ENCODE data around the gene GOLGA5.
A peak's percentile ranks its signal among the peaks of the same experiment; 100 is the strongest.
"Not testable (repeated sequence)": the region's sequence is repeated elsewhere in the genome, so short reads cannot be mapped to it uniquely, and the experiment has no call there.

Gene GOLGA5, protein sequence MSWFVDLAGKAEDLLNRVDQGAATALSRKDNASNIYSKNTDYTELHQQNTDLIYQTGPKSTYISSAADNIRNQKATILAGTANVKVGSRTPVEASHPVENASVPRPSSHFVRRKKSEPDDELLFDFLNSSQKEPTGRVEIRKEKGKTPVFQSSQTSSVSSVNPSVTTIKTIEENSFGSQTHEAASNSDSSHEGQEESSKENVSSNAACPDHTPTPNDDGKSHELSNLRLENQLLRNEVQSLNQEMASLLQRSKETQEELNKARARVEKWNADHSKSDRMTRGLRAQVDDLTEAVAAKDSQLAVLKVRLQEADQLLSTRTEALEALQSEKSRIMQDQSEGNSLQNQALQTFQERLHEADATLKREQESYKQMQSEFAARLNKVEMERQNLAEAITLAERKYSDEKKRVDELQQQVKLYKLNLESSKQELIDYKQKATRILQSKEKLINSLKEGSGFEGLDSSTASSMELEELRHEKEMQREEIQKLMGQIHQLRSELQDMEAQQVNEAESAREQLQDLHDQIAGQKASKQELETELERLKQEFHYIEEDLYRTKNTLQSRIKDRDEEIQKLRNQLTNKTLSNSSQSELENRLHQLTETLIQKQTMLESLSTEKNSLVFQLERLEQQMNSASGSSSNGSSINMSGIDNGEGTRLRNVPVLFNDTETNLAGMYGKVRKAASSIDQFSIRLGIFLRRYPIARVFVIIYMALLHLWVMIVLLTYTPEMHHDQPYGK

DNA sequence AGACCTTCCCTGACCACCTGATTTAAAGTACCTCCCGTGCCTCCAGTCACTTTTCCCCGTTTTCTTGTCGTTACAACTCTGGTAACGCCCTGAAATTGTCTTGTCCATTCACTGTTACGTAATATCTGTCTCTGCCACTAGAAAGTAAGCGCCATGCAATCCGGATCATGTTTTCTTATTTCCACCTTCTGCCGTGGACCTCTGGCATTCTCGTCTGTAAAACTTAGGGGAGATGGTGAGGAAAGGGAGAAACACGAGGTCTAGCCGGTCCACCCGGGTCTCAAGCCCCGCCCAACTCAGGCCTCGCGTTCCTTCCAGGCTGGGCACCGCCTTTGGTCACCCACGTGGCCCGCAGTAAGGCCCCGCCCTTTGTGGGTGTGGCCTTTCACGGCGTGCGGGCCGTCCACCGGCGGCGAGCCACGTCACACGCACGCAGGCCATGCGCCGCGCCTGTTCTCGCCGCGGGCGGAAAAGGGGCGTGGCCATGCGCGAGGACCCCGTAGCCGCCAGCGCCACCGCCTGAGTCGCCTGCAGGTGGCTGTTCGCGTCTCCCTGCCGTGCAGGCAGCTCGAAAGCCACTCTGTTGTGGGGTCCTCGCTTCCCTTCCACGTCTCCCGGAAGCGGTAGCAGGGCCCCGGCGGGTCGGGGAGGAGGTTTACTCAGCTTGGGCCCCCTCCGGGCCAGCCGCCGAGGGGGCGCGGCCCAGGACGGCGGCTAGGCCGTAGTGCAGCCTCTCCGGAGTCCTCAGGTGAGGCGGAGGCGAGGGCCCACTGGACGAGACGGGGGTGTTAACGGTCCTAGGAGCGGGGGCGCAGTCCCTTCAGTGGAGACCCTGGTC is at the start of gene GOLGA5:
Gene GOLGA5, plus strand, starts transcription at position 597 of the 838 bp plus-strand sequence. CDS start 3,133 bp downstream, outside the sequence.
- peak; percentile 99 for DNase-seq (ENCODE audit: low spot score)

DNA sequence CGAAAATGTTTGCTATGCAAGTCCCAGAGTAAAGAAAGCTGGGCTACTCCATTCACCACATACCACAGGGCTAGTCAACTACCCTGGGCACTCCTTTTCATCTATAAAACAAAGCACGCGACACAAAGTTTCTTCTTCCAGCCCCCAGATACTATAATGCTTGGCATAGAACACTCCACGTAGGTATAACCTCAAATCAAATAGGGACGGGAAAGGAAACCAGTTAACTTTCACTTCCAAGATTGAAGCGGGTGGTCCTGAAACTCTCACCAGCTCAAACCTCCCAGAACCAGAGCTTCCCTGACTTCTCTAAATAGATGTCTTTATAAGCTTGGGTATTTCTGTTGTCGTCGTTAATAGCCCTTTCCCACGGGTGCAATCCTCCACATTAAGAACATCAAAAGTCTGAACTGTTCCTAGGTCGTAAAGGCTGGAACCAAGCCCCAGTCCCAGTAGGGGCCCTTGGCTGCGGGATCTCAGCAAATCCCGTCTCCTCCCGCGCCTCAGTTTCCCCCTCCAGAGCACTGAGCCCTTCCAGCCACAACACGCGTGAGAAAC is 46.3 kb upstream of the GOLGA5 start:
- DNase-seq (ENCODE audit: low spot score) = no peak

DNA sequence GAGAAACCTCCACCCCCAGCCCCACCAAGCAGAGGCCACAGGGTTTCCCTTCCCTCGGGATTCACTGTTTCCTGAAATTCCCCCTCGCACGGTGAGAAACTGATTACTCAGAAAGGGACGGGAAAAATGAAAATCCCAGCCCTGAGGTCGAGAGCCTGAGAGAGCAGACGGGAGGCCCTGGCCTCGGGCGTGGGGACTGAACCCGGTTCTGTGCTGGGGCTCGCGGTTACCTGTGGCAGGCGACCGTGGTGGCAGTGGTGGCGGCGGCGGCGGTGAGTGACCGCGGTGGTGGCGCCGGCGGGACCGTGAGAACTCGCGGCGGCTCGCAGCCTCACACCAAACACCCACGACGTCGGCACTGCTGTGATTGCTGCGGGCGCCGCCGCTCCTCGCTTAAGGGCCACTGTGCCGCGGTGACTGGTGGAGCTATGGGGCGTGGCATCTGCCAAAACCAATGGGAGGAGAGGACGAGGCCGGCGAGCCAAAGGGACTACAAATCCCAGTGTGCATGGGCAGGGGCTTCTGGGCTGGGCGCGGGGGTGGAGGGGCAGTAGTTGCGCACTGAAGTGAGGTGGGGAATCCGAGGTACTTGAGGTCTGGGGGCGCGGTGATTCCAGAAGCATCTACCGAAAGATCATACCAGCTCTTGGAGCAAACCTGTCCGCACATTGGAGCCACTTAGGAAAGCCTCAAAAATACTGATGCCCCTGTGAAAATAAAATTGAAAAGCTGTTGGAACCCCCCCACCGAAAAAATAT is 45.7 kb upstream of the GOLGA5 start, which contains the start of gene LGMN:
Gene LGMN, minus strand, starts transcription at position 369 of the 758 bp plus-strand sequence. CDS start 15,841 bp downstream, outside the sequence.
- peak; percentile 97 for DNase-seq (ENCODE audit: low spot score)

DNA sequence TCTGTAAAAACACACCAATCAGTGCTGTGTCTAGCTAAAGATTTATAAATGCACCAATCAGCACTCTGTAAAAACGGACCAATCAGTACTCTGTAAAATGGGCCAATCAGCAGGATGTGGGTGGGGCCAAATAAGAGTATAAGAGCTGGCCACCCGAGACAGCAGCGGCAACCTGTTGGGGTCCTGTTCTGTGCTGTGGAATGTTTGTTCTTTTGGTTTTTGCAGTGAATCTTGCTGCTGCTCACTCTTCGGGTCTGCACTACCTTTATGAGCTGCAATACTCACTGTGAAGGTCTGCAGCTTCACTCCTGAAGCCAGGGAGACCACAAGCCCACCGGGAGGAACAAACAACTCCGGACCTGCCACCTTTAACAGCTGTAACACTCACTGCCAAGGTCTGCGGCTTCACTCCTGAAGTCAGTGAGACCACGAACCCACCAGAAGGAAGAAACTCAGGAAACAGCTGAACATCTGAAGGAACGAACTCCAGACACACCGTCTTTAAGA is 43.8 kb upstream of the GOLGA5 start:
- not testable (repeated sequence) for DNase-seq (ENCODE audit: low spot score)

GRCh38 chr14:92750994-92751400 is 43.1 kb upstream of the GOLGA5 start:
- no peak for DNase-seq (ENCODE audit: low spot score)

DNA sequence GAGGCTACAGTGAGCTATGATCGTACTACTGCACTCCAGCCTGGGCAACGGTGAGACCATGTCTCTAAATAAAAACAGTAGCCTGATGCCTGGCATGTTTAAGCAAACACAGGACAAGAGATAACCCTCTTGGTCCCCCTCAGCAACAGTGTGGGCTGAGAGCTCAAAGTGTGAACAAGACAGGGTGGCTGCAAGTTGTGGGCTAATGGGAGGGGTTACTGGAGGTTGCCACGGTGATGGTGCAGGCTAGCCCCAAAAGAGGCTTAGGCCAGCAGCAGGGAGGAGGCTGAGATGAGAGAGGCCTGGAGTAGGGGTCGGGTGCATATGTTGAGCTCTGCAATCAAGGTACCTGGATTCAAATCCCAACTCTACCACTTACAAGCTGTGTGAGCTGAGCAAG is 42.3 kb upstream of the GOLGA5 start:
- peak; percentile 62 for DNase-seq (ENCODE audit: low spot score)

- no peak for DNase-seq (ENCODE audit: low spot score)
Measured at GRCh38 chr14:92753250-92753649, 40.9 kb upstream of the GOLGA5 start.

- no peak for DNase-seq (ENCODE audit: low spot score)
Measured at GRCh38 chr14:92754966-92755365, 39.1 kb upstream of the GOLGA5 start.

- no peak for DNase-seq (ENCODE audit: low spot score)
Measured at GRCh38 chr14:92755495-92755894, 38.6 kb upstream of the GOLGA5 start.

DNA sequence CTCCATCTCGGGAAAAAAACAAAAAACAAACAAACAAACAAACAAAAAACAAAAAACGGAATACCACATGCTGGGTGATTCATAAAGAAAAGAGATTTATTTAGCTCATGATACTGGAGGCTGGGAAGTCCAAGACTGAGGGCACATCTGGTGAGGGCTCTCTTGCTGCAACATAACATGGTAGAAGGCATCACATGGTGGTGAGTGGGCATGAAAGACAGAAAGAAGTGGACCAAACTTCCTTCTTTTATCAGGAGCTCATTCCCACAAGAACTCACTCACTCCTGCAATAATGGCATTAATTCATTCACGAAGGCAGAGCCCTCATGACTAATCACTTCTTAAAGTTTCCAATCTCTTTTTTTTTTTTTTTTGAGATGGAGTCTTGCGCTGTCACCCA is 37.7 kb upstream of the GOLGA5 start:
- no peak for DNase-seq (ENCODE audit: low spot score)

DNA sequence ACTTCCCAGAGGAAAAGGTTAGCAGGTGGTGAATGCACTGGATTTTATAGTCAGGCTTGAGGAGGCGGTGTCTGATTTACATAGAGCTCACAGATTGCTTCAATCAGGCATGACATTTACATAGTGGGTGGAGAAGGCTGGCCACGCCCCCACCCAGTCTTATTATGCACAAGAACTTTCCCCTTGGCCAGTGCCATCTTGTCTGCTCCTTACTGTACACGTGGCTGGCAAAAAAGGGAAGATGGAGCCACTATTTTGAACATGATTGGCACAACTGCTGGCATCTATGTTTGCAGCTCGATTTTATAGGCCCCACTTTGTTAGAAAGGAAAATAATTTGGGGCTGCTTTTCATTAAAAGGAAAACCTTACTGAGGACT is 34.8 kb upstream of the GOLGA5 start:
- no peak for DNase-seq (ENCODE audit: low spot score)

DNA sequence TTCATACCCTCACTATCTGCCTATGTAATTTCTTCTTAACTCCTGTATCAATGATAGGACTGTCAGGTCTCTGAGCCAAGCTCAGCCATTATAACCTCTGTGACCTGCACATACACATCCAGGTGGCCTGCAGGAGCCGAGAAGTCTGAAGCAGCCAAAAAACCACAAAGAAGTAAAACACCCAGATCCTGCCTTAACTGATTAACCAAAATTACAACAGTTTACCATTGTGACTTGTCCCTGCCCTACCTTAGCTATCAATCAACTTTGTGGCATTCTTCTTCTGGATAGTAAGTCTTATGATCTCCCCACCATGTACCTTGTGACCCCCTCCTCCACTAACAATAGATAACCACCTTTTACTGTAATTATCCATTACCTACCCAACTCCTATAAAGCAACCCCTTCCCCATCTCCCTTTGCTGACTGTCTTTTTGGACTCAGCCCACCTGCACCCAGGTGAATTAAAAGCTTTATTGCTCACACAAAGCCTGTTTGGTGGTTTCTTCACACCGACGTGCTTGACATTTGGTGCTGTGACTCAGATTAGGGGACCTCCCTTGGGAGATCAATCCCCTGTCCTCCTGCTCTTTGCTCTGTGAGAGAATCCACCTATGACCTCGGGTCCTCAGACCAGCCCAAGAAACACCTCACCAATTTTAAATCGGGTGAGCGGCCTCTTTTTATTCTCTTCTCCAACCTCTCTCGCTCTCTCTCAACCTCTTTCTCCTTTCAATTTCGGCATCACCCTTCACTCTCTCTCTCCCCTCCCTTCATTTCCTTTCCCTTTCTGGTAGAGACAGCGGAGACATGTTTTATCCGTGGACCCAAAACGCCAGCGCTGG is 34.2 kb upstream of the GOLGA5 start:
- DNase-seq (ENCODE audit: low spot score) = no peak

DNA sequence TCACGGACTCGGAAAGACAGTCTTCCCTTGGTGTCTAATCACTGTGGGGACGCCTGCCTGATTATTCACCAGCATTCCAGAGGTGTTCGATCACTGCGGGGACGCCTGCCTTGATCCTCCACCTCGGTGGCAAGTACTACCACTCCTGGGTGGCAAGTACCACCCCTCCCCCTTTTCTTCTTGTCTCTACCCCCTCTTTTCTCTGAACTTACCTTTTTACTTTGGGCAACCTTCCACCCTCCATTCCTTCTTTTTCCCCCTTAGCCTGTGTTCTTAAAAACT is 33.6 kb upstream of the GOLGA5 start:
- no peak for DNase-seq (ENCODE audit: low spot score)

DNA sequence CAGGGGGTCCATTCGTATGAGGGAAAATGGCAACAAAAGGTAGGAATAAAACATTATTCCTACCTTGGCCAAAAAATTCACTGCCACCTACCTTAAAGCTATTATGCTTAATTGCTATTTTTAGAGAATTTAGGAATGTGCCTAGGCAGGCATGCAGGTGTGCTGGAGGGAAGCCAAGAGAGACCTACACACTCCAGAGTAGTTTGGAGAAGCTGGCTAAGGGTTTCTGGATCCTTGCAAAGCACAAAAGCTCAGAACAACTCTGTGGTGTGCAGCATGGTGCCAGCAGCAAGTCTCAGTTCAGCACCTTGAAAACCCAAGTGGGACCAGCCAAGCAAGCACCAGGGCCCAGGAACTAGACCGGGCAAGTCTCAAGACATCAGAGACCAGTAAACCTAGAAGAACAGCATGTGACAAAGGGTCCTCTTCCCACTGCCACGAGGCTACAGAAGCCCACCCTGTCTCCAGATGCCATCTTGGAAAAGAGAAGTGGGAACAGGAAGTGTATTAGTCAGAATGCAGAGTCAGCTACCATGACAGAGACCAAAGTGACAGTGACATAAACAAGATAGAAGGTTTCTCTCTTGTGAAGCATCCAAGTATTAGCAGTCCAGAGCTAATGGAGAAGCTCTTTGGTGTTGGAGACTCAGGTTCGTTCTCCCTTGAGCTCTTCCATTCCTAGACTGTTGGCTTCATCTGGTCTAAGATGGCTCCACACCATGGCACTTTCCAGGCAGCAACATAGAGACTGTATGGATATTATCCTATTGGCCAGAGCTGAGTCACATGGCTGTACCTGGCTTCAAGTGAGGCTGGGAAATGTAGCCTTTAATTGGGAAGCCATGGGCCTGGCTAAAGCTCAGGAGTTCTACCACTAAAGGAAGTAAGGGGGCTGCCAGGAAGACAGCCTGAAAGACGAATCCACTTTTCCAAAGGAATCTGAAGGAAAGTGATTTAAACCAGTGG is 30.2 kb upstream of the GOLGA5 start:
- not testable (repeated sequence) for DNase-seq (ENCODE audit: low spot score)

DNA sequence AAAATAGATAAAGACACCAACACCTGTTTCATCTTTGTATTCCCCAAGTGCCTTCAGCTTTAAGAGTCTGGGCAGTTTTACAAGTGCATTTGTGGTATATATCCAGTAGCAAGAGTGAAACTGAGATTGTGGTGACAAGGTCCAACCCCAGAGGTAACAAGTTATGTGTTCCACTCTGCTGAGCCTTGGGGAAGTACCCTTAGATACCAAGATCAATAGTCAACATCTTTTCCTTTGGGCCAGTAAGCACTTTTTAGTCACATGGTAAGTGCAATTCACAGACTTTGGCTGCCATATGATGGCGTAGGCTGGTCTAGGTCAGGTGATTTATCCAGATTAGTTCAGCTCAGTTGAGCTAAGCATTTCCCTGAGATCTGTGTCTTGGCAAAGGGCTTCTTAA is 25.9 kb upstream of the GOLGA5 start:
- DNase-seq (ENCODE audit: low spot score) = not testable (repeated sequence)

- no peak for DNase-seq (ENCODE audit: low spot score)
Measured at GRCh38 chr14:92768795-92769194, 25.3 kb upstream of the GOLGA5 start.

DNA sequence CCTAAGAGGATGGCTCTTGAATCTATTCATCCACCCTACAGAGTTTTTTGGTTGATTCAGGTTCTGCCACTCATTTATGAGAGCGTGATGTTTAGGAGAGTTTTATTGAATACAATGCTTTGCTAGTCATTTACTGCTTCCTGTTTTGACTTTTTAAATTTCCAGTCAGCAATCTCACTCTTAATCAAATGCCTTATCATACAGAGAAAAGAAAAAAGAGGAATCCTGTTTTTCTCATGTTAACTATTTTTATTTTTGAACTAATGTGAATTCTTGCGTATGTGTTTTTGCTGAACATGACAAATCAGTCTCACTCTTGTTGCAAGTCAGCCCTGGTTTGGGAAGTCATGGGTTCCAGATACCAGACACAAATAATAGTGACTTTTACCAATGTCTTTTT is 23.6 kb upstream of the GOLGA5 start:
- no peak for DNase-seq (ENCODE audit: low spot score)

- no peak for DNase-seq (ENCODE audit: low spot score)
Measured at GRCh38 chr14:92774572-92774971, 19.5 kb upstream of the GOLGA5 start.

- not testable (repeated sequence) for DNase-seq (ENCODE audit: low spot score)
Measured at GRCh38 chr14:92775292-92775691, 18.8 kb upstream of the GOLGA5 start.
